Activated CD8-positive, alpha-beta T cell treated with anti-CD3 and anti-CD28 coated beads for 36 hours (primary cell): ENCODE measurements around the gene PGA4. TPM values are rescaled to one million over a fixed set of nuclear protein-coding genes. Genes with fewer than 3 reads are reported as not detected.

ENCODE experiments used
- ATAC-seq: fragments of 200-7000 bp; cut with Tn5 transposase; one replicate; pipeline ENCODE4 v1.10.0; 2021; ENCODE audit warnings: mild to moderate bottlenecking, moderate library complexity
- CTCF ChIA-PET: fragments of 350-600 bp; sonication (Branson Sonifier 250); formaldehyde crosslinking; loops from one replicate; lab custom pipeline; 2021; ENCODE audit warnings: antibody characterized with exemption; lab: Charles Lee
- POLR2A ChIA-PET: fragments of 350-600 bp; sonication (Branson Sonifier 250); formaldehyde crosslinking; loops from one replicate; lab custom pipeline; 2021; ENCODE audit warnings: antibody characterized with exemption; lab: Charles Lee
- DNase-seq: peaks from one replicate; pipeline ENCODE4 v3.0.0-alpha.2; 2020
- H3K27ac Mint-ChIP-seq: one replicate; pipeline ENCODE4 v1.8.0; 2021; ENCODE audit warnings: mild to moderate bottlenecking, mixed read lengths
- H3K27me3 Mint-ChIP-seq: one replicate; pipeline ENCODE4 v1.8.0; 2021; ENCODE audit warnings: mixed read lengths
- H3K36me3 Mint-ChIP-seq: one replicate; pipeline ENCODE4 v1.8.0; 2021; ENCODE audit warnings: low read depth, mixed read lengths
- H3K4me1 Mint-ChIP-seq: one replicate; pipeline ENCODE4 v1.8.0; 2021; ENCODE audit warnings: low read depth, mixed read lengths
- H3K4me3 Mint-ChIP-seq: one replicate; pipeline ENCODE4 v1.8.0; 2021; ENCODE audit warnings: mild to moderate bottlenecking, moderate library complexity, mixed read lengths
- H3K9me3 Mint-ChIP-seq: one replicate; pipeline ENCODE4 v1.8.0; 2021; ENCODE audit warnings: mixed read lengths
- intact Hi-C: fragments of 100-400 bp; cut with micrococcal nuclease; formaldehyde crosslinking; loops from one replicate; pipeline ENCODE4 v1.10.0; 2022
- total RNA-seq, 2 experiments: library from RNA; stranded (reverse); gene quantifications; one replicate each; pipeline ENCODE4 v1.2.3, GENCODE V29; 2021
- TF ChIP-seq, protein P1 (sequence below): fragments of 200-600 bp; IDR thresholded peaks from one replicate; pipeline ENCODE4 v1.8.0; 2022; ENCODE audit warnings: antibody characterized with exemption, mild to moderate bottlenecking

Gene PGA4
- total RNA-seq, 2 experiments from 2014 or later: not detected

DNA sequence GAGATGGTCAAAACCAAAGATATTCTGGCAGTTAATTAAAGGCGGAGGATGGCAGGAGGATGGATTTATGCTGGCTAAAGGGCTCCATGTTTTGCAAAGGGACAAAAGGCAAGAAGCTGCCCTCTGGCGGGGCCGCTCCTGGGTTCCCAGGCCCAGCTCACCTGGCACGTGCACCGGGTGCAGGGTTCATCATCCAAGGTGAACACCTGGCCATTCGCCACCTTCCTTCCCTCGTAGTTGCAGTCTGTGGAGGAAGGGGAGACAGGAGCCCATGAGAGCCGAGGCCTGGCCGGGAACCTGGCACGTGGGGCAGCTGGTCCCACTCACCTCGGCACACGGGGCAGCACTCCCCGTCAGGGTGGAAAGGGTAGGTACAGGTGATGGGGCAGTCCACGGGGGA, 42.6 kb downstream of the PGA4 start:
- POLR2A ChIA-PET: interaction anchor here (1.0 kb wide), 1 partner anchor 49 kb away, joined by 3 read pairs; no protein-coding TSS in a partner anchor
- H3K4me1 Mint-ChIP-seq: no peaks in the 10 kb centered on the region
- CTCF ChIA-PET: interaction anchor here (1.3 kb wide), 1 partner anchor 10 kb away, joined by 8 read pairs; no protein-coding TSS in a partner anchor
- TF ChIP-seq, protein P1, sequence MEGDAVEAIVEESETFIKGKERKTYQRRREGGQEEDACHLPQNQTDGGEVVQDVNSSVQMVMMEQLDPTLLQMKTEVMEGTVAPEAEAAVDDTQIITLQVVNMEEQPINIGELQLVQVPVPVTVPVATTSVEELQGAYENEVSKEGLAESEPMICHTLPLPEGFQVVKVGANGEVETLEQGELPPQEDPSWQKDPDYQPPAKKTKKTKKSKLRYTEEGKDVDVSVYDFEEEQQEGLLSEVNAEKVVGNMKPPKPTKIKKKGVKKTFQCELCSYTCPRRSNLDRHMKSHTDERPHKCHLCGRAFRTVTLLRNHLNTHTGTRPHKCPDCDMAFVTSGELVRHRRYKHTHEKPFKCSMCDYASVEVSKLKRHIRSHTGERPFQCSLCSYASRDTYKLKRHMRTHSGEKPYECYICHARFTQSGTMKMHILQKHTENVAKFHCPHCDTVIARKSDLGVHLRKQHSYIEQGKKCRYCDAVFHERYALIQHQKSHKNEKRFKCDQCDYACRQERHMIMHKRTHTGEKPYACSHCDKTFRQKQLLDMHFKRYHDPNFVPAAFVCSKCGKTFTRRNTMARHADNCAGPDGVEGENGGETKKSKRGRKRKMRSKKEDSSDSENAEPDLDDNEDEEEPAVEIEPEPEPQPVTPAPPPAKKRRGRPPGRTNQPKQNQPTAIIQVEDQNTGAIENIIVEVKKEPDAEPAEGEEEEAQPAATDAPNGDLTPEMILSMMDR: no peak
- ATAC-seq (no peak), DNase-seq (no peak)
- no peak overlapping the region for H3K4me3 Mint-ChIP-seq
- H3K9me3 Mint-ChIP-seq: no peaks in the 10 kb centered on the region
- H3K27me3 Mint-ChIP-seq: no peaks in the 10 kb centered on the region
- H3K36me3 Mint-ChIP-seq: peaks cover 17% of the 10 kb centered on the region
- H3K27ac Mint-ChIP-seq: no peak overlapping the region
- intact Hi-C loops: no loop called here

DNA sequence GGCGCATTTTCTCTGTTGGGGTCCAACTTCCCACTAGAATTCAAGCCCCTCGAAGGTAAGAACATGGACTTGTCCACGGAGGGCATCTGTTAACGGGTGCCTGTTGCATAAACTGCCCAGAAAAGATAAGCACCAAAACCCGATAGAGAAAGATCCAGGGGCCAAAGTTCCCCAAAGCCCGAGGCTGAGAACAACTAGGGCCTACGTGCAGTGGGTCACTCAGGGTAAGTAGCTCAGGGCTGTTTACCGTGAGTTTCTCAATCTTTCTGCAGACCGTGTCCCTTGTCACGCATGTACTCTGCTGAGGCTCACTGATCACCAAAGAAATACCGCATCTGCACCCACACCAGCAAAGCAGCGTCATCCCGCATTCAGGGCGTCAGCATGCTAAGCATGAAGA, 43.2 kb downstream of the PGA4 start:
- Mint-ChIP-seq H3K27me3 (no peaks in the 10 kb centered on the region), H3K4me1 (no peaks in the 10 kb centered on the region), H3K27ac (no peak overlapping the region), H3K36me3 (peaks cover 16% of the 10 kb centered on the region), H3K4me3 (no peak overlapping the region), H3K9me3 (no peaks in the 10 kb centered on the region)
- DNase-seq (no peak), ATAC-seq (no peak)
- ChIA-PET CTCF (interaction anchor here (1.3 to 2.2 kb wide), 3 partner anchors 11 to 181 kb away, joined by 4 to 11 read pairs (median 8); no protein-coding TSS in a partner anchor), POLR2A (interaction anchor here (1.0 kb wide), 1 partner anchor 49 kb away, joined by 3 read pairs; no protein-coding TSS in a partner anchor)
- TF ChIP-seq, protein P1: no peak
- intact Hi-C loops: no loop called here

DNA sequence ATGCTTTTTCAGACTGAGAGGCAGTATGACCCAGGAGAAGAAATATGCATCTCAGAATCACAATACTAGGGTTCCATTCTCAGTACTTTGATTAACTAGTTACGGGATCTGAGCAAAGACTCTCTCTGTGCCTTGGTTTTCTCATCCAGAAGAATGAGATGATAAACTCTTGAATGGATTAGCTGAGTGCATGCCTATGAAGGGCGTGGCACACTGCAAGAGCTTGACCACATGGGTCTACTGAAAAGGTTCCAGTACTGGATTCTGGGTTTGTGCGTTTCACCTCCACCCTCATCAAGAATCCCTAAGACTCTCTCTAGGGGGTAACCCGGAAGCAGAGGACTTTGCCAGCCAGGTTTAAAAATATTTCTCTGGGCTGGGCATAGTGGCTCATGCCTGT, 44.5 kb downstream of the PGA4 start:
- H3K9me3 Mint-ChIP-seq: no peaks in the 10 kb centered on the region
- H3K4me1 Mint-ChIP-seq: no peaks in the 10 kb centered on the region
- no peak for ATAC-seq
- POLR2A ChIA-PET: interaction anchor here (1.0 kb wide), 1 partner anchor 10 kb away, joined by 3 read pairs; no protein-coding TSS in a partner anchor
- TF ChIP-seq, protein P1: no peak
- no peak overlapping the region for H3K27ac Mint-ChIP-seq
- intact Hi-C loops: no loop called here
- no peaks in the 10 kb centered on the region for H3K27me3 Mint-ChIP-seq
- no peak overlapping the region for H3K4me3 Mint-ChIP-seq
- CTCF ChIA-PET: interaction anchor here (1.3 to 2.2 kb wide), 3 partner anchors 12 to 435 kb away, joined by 3 to 11 read pairs (median 4); no protein-coding TSS in a partner anchor
- no peak for DNase-seq
- H3K36me3 Mint-ChIP-seq: peaks cover 15% of the 10 kb centered on the region

DNA sequence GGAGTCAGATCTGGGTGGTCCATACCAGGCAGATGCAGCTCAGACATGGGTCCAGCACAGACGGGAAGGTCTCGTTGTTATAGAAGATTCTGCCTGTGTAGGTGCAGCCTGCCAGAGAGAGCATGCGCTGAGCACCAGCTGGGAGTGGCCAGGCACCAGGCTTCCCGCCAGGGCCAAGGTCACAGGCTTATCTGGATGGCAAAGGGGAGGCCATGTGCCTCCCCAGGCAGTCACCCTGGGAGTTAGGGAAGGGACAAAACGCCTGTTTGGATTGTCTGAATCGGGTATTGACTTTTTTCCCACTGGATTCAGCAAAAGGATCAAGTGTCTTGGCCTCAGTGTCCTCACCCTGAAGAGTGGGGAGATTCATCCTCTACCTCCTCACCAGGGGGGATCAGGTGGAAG, 45.3 kb downstream of the PGA4 start:
- TF ChIP-seq, protein P1: no peak
- DNase-seq (no peak), ATAC-seq (no peak)
- Mint-ChIP-seq H3K27me3 (no peaks in the 10 kb centered on the region), H3K27ac (no peak overlapping the region), H3K4me3 (no peak overlapping the region), H3K36me3 (peaks cover 15% of the 10 kb centered on the region), H3K4me1 (no peaks in the 10 kb centered on the region), H3K9me3 (no peaks in the 10 kb centered on the region)
- intact Hi-C loops: no loop called here
- POLR2A ChIA-PET: no interaction called here
- CTCF ChIA-PET: interaction anchor here (2.2 kb wide), 1 partner anchor 13 kb away, joined by 11 read pairs; no protein-coding TSS in a partner anchor

DNA sequence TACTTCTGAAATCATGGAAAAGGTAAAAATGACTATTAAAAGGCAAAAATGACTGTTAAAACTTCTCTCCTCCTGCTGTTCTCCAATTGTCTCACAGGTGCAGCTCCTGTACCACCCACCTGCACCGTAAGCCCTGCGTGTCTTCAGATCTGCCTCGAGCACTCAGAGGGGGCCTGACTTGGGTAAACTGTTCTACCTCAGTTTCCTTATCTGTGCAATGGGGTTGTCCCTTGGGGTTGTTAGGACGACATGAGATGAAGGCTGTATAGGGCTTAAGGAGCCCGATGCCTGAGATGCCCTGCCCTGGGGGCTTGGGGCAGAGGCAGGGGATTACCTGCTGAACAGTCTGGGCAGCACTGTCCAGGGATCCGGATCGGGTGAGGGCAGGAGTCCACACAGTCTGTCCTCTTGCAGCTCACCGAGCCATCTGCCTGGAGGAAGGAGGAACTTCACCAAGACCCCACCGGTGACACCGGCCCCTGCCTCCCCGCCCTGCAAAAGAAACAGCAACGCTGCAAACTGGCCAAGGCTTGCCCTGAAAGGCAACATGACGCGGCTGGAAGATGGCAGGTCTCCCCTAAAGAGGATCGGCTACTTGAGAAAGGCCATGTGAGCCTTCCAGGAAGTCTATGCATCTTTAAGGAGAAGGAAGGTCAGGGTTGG, 46.6 kb downstream of the PGA4 start:
- intact Hi-C loops: no loop called here
- DNase-seq: no peak
- no peaks in the 10 kb centered on the region for H3K4me1 Mint-ChIP-seq
- POLR2A ChIA-PET: no interaction called here
- no peak for ATAC-seq
- no peaks in the 10 kb centered on the region for H3K9me3 Mint-ChIP-seq
- TF ChIP-seq, protein P1: no peak
- H3K27me3 Mint-ChIP-seq: no peaks in the 10 kb centered on the region
- peaks cover 10% of the 10 kb centered on the region for H3K36me3 Mint-ChIP-seq
- H3K4me3 Mint-ChIP-seq: no peak overlapping the region
- no peak overlapping the region for H3K27ac Mint-ChIP-seq
- CTCF ChIA-PET: interaction anchor here (0.9 kb wide), 1 partner anchor 67 kb away, joined by 5 read pairs; no protein-coding TSS in a partner anchor
